Stimulated activated CD8-positive, alpha-beta memory T cell treated with anti-CD3 and anti-CD28 coated beads, Interleukin-12 subunit alpha, Interleukin-12 subunit beta, amount 100 ng/mL, for 1 hour (primary cell): Measurements from ENCODE around the gene RNF166.
A peak's percentile ranks its signal among the peaks of the same experiment; 100 is the strongest.

Experiments
- DNase-seq: peaks from one replicate; pipeline ENCODE4 v3.0.0-alpha.2; 2020; ENCODE audit warnings: low read depth

RNF166 gene, protein sequence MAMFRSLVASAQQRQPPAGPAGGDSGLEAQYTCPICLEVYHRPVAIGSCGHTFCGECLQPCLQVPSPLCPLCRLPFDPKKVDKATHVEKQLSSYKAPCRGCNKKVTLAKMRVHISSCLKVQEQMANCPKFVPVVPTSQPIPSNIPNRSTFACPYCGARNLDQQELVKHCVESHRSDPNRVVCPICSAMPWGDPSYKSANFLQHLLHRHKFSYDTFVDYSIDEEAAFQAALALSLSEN

DNA sequence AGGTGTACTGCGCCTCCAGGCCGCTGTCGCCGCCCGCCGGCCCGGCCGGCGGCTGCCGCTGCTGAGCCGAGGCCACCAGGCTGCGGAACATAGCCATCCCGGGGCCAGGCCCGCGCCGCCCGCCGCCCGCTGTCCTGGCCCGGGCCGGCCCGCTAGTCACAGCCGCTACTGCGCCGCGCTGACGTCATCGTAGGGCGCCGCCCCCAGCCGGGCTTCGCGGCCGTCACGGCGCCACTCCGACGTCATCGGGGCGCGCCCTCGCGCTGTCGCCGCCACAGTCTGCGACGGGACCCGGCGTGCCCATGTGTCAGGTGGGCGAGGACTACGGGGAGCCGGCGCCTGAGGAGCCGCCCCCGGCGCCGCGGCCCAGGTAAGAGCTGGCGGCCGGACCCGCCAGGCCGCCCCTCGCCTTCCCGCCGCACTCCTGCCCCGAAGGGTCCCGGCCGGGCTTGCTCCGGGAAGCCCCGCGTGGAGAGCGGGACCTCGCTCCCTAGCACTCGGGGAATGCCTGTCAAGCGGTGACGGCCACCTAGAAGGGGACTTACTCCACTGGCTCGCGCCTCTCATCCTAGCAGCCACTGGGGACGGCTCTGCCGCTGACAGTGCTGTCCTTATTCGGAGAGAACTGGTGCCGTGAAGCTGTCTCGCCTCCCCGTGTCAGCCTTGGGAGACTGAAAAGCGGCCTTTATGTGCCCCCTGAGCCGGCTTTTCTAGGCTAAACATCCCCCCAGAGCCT, at the start of gene RNF166, which contains the start of gene CTU2:
Gene RNF166 (minus strand): TSS at position 180 of the 736 bp plus-strand sequence. CDS start 83 bp downstream, at position 97.
Gene CTU2 (plus strand): TSS at position 275 of the 736 bp plus-strand sequence. CDS start 28 bp downstream, at position 303.
- peak; percentile 83 for DNase-seq

DNA sequence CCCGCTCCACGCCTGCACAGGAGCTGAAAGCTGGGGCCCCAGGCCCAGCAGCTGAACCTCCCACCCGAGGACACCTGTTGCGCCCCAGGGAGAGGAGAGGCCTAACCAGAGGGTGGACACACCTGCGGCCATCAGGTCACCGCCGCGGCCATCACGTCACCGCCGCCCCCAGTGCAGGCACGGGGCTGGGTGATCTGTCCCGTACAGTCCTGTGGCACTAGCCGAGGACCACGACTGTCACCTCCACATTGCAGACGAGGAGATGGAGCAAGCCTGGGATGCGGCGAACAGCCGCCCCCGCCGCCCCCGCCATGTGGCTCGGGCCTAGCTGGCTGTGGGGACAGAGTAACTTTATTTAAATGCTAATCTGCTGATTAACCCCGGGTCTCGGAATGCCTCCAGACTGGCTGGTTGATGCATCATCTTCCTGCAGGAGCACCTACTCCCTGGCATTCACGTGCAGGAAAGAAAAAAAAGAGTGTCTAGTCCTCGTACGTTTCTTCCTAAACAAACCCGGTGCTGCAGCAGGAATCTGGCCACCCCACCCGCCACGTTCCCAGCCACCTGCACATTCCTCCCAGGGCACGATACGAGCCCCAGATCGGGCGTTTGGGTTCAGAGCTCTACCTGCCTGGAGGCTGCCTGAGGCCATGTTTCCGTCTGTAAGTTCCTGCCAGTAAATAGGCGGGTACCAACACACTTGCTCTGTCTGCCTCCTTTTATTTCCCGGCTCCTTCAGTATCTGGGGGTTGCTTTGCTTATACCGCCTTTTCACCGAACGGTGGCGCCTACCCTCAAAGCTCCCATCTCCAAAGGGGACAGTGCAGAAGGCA, 48.9 kb upstream of the RNF166 start:
- no peak for DNase-seq

DNA sequence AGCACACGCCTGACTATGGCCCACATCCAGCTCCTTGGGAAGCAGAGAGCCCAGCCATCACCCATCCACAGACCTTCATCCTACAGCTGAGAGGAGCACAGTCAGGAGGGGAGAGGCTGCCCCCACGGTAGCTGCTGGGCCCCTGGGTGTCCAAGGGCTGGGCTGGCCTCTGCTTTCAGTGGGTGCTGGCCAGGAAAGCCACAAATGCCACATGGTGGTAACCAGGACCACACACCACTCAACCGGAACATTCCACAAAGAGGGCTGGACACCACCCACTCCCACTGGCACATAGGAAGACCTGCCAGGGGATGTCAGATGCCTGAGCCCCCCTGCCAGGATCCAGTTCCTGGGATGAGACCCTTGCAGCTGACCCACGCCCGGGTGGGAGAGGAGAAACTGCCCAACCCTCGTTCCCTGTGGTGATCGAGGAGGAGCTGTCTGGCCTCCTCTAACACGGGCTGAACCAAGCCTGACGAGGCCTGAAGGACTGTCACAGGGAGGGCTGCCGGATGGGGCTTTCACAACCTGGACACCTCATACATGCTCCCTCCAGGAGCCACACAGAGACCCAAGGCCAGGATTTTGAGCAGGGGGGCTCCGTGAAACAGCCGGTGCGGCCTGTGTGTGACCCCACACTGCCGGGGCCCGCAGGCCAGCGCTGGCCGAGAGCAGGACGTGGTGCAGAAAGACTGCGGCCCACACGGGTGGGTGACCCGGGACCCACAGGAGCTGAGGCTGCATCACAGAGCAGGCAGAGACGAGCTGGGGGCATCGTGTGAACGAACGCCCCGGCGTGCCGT, 48.1 kb upstream of the RNF166 start:
- no peak for DNase-seq

DNA sequence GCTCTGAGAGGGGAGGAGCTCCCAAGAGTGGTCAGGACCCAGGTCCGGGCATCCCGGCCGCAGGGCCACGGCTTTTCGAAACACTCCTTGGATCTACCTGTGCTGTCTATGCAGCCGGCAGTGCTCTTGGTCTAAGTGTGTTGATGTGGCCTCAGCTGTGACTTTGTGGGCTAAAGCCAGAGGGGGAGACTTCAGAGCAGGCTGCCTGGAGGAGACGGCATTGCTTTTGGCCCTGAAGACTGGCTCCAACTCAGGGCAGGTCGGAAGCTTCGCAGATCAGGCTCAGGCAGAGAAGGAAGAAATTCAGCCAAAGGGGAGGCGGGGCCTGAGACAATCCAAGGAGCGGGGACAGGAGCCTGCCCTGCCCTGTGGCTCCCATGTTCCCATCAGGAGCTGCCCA, 47.4 kb upstream of the RNF166 start:
- no peak for DNase-seq

DNA sequence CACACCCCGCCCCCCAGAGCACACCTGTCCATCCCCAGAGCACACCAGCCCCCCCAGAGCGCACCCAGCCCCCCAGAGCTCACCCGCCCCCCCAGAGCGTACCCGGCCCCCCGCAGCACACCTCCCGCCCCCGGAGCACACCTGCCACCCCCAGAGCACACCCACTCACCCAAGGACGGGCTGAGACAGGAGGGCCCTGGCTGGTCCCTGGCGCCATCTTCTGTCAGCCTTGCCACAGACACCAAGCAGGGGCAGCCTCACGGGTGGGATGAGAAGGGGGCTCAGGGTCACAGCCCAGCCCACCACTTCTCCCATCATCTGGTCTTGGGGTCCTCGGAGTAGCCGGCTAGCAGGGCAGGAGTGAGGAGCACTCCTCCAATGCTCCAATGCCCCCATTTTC, 47.0 kb upstream of the RNF166 start:
- no peak for DNase-seq

DNA sequence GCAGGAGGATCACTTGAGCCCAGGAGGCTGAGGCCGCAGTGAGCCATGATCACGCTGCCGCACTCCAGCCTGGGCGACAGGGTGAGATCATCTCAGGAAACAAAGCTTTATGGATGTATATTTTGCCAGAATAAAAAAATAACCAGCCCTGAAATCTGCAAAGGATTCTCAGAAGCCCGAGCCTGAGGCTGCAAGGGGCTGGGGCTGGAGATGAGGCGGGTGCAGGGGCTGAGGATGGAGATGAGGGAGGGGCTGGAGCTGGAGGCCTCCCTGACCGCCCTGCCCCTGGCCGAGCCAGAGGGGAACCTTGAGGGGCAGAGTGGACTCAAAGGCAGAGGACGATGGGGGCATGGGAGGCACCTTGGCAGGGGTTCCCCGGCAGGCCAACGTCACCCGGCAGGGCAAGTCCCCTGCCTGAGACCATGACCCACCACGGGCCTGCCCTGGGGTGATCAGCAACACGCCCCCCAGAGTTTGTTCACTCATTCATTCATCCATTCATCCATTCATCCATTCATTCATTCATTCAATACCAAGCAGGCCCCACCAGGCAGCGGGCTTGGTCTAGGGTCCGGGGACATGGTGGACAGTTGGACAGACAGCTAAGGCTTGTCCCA, 46.3 kb upstream of the RNF166 start:
- no peak for DNase-seq

DNA sequence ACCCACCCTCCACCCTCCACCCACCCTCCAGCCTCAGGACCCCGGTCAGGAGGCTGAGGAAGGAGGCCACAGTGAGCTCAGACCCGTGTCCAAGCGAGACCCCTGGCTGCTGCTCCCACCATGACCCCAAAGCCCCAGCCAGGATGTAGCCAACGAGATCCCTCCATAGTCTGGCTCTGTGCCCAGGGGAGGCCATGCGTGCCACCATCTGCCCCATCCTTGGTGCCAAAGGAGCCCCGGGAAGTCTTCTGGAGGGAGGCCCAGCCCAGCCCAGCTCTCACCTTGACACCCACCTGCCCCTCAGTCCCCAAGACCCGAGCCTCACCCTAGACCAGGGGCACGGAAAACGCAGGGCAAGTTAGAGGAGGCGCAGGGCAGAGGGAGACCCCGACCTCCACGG, 44.6 kb upstream of the RNF166 start:
- DNase-seq, result no peak

DNA sequence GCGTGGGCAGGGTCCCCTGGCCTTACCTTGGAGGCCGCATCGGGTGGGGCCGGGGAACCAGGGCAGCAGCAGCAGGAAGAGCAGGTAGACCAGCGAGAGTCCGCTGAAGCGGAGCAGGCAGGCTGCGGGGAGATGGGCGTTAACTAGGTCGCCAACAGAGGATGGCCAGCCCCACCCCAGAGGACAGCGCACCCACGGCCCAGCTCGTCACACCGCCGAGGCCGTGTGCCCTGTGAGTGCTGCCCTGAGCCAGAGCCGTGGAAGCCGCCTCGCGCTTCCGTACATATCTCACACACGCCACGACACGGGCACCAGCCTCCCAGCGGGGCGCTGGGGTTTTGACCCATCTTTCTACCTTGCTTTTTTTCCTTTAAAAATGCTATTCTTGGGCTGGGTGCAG, 43.1 kb upstream of the RNF166 start:
- no peak for DNase-seq

DNA sequence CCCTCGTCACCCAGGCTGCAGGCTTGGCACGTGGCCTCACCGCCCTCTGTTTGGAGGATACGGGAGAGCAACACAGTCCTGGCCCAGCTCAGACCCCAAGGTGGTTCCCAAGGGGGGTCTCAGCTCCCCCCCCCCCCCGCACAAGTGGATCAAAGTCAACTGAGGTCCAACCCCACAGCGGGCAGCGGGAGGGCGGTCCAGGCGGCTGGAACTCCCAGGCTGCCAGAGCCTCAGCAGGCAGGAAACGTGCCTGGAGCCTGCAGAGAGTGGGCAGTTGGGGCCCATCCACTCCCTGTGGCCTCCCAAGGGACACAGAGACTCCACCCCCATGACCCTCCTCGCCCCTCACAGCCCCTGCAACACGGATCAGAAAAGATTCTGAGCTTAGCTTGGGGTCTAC, 42.2 kb upstream of the RNF166 start:
- DNase-seq, result no peak

DNA sequence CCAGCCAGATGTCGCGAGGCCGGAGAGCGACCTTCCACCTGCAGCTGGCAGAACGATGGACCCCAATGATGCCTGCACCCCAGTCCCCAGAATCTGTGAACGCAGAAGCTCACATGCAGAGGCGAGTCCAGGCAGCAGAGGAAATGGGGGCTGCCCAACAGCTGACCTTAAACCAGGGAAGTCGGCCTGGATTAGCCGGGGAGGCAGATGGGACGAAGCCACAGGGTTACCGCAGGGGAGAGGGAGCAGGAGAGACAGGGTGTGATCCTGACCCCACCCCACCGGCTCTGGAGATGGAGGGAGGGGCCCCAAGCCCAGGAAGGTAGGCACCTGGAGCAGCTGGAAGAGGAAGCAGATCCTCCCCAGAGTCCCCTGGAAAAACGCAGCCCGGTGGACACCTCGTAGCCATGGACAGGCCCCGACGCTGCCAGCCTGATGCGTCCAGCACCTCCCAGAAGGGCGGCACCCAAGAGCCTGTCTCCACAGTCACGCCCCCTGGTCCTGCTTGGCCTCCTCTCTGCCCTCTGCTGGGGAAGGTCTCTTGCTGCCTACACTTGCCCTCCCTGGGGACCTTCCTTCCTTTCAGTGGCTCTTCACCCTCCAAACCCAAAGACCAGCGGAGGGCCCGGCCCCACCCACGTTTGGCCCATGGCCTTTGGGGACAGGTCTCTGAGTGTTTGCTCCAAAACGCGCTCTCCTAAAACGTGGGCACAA, 41.5 kb upstream of the RNF166 start:
- no peak for DNase-seq

DNA sequence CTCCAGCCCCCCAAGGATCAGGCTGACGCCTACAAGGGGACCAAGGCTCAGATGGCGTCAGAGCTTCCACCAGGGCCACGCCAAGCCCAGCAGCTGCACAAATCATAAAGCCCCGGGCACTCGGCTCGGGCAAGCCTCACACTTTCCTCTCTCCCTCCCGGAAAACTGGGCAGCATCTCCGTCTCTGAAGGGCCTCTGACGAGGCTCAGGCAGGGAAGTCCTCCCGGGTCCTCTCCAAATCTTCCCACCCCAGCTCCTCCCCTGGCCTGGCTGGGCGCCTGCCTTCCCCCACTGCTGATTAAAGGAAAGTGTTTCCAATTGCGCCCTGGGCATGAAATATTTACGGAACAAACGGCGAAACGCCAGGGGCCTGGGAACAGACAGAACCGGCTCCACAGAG, 40.3 kb upstream of the RNF166 start:
- DNase-seq, result no peak

DNA sequence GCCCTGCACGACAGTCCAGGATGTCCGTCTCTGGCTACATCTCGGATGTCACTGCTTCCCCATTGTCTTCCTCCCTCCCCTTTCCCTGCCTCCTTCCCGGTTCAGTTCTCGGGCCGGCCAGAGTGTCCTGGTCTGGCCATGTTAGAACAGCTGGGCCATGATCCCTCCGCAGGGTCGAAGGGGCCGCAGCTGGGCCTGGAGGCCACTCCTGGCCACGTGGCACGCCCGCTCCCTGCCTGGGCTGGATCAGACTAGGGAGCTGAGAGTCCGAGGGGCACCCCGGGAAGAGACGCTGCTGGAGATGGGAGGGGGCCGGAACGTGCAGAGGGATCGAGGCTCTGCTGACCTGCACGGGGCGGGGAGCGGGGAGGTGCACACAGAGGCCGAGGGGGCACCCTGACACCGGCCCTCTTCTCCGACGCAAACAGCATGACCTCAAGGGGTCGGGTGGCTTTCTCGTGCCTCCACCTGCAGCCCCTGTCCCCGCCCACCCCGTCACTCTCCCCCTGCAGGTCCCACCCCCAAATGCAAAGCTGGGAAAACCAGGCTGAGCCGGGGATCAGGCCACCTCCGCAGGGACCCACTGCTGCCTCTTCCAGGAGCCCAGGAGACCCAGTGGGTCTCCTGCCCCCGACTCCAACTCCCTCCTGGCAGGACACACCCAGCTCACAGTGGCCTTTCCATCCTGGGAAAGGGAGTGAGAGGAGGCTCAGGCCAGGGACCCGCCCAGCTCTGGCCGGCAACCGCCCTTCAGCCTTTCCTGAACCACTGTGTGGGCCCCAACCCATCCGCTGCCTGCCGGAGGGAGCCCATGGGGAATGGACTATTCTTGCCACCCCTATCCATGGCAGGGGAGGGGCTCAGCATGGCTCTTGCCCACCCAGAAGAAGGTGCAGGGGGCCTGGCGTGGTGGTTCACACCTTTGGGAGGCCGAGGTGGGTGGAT, 38.6 kb upstream of the RNF166 start:
- no peak for DNase-seq

DNA sequence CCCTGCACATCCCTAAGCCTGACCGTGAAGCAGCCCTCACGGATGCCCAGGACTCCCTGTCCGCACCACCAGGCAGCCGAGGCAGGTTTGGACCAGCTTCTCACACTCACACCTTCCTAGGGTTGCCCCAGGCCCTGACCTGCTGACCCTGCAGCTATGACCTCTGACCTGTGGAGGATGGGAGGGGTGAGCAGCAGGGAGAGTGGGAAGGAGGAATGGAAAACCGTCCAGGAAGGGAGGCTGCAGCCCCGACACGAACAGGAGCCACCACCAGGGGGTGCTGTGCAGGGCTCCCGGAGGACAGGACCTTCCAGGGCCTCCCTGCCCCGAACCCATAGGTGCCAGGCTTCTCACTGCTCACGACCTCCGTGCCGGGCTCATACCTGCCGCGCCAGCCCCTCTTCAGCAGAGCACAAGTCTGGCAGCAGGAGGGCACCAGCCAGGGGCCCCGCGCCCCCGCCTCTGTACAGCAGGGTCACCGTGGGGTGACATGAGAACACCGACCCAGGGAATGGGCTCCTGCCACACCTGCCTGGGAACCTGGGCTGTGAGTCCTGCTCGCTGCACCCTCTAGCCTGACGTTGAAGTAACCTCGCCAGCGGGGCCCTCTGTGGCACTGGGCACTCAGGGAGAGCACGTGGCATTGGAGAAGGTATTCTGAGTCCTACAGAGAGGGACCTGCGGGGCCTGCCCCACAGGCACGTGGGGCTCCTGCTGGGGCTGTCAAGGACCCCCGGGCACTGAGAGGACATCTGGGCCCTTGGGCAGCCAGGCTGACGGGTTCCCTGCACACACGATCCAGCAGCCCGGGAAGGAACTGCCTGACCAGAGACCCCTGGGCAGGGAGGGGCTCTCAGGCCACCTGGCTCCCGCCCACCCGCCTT, 37.7 kb upstream of the RNF166 start:
- peak; percentile 65 for DNase-seq

DNA sequence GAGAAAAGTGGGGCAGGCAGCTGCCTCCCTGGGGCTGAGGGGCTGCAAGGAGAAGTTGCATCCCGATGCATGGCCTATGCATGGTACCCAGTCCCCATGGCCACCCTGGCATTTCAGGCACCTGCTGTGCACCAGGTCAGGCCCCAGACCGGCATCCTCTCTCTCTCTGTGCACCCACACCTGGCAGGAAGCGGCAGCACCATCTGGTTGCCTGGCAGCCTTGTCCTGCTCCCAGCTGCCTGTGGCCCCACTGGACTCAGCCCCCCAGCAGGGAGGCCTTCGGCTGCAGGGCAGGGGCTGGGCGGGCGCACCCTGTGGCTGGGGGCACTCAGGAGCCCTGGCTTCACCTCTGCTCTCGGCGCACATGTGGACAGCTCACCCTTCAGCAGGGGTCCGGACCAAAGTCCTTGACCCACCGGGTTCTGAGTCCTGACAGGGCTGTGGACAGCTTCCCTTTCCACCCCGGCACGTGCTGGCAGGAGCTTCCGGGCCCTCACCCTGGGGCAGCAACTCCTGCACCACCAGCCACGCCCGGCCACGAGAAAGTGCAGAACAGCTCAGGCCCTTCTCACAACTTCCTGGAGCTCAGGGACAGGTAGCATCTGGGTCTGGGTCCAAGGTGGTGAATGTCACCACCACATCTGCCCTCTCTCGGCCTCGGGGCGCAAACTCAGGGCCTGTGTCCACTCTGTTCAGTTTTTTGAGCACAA, 36.8 kb upstream of the RNF166 start:
- no peak for DNase-seq

DNA sequence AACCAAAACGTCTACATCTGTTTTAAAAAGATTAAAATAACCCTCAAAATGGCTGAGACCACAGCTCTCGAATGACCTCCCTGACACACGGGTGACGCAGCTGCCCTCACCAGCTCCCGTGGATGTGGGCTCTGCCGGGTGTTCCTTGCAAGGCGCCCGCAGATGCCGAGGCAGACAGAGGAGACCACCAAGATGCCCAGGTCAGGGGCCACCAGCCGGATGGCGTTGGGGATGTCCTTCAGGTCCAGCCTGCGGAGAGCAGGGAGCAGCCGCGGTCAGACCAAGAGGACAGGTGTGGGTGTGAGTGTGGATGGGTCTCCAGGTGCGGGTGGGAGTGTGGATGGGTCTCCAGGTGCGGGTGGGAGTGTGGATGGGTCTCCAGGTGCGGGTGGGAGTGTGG, 35.2 kb upstream of the RNF166 start:
- DNase-seq, result no peak

DNA sequence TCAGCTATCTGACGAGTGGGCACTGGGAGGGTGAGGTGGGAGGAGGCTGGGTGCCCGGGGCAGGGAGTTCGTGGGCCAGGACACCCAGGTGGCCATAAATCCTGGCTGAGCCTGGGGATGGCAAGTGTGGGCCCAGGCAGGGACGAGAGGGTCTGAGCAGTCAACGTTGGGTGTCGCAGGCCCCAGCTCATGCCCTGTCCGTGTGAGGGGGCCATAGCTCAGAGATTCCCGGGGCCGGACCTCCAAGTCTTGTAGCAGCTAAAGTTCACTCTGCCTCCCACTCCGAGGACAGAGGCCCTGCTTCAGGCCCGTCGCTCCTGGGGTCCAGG, 34.5 kb upstream of the RNF166 start:
- no peak for DNase-seq

DNA sequence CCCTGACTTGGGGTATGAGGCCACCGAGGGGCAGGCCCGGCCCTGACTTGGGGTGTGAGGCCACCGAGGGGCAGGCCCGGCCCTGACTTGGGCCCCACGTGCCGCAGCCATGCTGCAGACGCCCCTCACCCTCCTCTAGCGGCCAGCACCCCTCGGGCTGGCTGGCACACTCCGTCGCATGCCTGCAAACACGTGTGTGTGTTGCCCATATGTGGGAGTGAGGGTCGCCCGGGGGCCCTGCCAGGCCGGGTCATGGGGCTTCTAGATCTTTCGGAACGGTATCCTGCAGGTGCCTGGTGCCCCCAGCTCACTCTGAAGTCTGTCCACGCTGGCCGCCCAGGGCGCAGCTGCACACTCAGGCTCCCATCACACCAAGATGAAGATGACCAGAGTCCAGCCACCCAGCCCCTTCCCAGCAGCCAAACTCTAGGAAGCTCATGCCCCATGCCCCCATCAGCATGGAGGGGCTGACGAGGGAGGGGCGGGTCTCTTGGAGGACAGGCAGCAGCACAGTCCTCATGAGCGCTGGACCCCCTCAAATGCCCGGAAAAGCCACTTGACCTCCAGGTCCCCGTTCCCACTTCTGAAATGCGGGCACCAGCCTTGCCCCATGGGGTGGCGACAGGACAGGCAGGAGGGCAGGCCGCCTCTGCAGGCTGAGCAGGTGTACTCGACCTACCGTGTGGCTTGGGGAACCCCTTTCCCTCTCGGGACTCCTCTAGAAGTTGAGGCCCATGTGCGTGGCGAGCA, 33.9 kb upstream of the RNF166 start:
- no peak for DNase-seq
